Panc1 (cell line): ENCODE data around the gene GYPA. TPM values are rescaled to one million over a fixed set of nuclear protein-coding genes. Genes with fewer than 3 reads are reported as not detected.

Experiments
- ATAC-seq: fragments of 200-7000 bp; cut with Tn5 transposase; 2 replicates; pipeline ENCODE4 v1.9.1; 2020; ENCODE audit warnings: mild to moderate bottlenecking, moderate library complexity
- BruUV-seq: library from RNA; stranded (reverse); fragments of 400-500 nt; replicated peaks from 2 replicates; lab custom pipeline; 2021; lab: Mats Ljungman, UMichigan
- CTCF ChIA-PET: fragments of 300-600 bp; sonication (Branson Sonifier 250); formaldehyde crosslinking; loops from one replicate; lab custom pipeline; 2022; ENCODE audit warnings: antibody characterized with exemption; lab: Charles Lee
- POLR2A ChIA-PET: fragments of 300-600 bp; sonication (Branson Sonifier 250); formaldehyde crosslinking; loops from one replicate; lab custom pipeline; 2022; ENCODE audit warnings: antibody characterized with exemption; lab: Charles Lee
- DNase-seq: peaks from one replicate; pipeline ENCODE4 v3.0.0-alpha.2; 2010; ENCODE audit warnings: low read depth, low spot score
- H3K27ac ChIP-seq: 2 replicates; pipeline ENCODE4 v1.5.1; 2011; ENCODE audit warnings: mild to moderate bottlenecking, low read length, inconsistent platforms
- H3K27me3 ChIP-seq: fragments of 200-500 bp; sonication (Bioruptor generic); 2 replicates; pipeline ENCODE4 v1.6.0; 2014; ENCODE audit warnings: low read length, inconsistent platforms; ENCODE audit not compliant: control insufficient read depth, insufficient read depth
- H3K36me3 ChIP-seq: fragments of 200-500 bp; sonication (Bioruptor generic); 2 replicates; pipeline ENCODE4 v1.5.1; 2014; ENCODE audit warnings: inconsistent platforms, mild to moderate bottlenecking, low read length, moderate library complexity; ENCODE audit not compliant: control insufficient read depth, insufficient read depth
- H3K4me1 ChIP-seq: 2 replicates; pipeline ENCODE4 v1.5.1; 2011; ENCODE audit warnings: inconsistent platforms, mild to moderate bottlenecking, low read length, moderate library complexity; ENCODE audit not compliant: control insufficient read depth, insufficient read depth
- H3K4me3 ChIP-seq, 2 experiments: 2 replicates each; pipeline ENCODE4 v1.5.1; 2011 to 2012; ENCODE audit warnings: low read depth in 2 of 2, low read length in 2 of 2, mild to moderate bottlenecking in 2 of 2, inconsistent platforms in 1 of 2, moderate library complexity in 1 of 2
- H3K9me3 ChIP-seq: fragments of 200-500 bp; sonication (Bioruptor generic); 2 replicates; pipeline ENCODE4 v1.5.1; 2014; ENCODE audit warnings: low read depth, mild to moderate bottlenecking, inconsistent platforms, low read length, moderate library complexity; ENCODE audit not compliant: control insufficient read depth, insufficient read depth
- CTCF ChIP-seq: fragments of 450-650 bp; IDR thresholded peaks from 2 replicates; pipeline ENCODE4 v1.5.1; 2017; ENCODE audit warnings: mild to moderate bottlenecking
- POLR2AphosphoS5 ChIP-seq: IDR thresholded peaks from 2 replicates; pipeline ENCODE4 v1.6.1; 2012; ENCODE audit warnings: mild to moderate bottlenecking, low read depth, low read length, moderate library complexity
- REST ChIP-seq, 2 experiments: IDR thresholded peaks; 2 replicates each; pipeline ENCODE4 v1.6.1; 2011 to 2012; ENCODE audit warnings: low read depth in 2 of 2, control low read depth in 1 of 2, low read length in 1 of 2, mild to moderate bottlenecking in 1 of 2, moderate library complexity in 1 of 2; ENCODE audit not compliant: insufficient read depth in 1 of 2
- SIN3A ChIP-seq: IDR thresholded peaks from 2 replicates; pipeline ENCODE4 v1.6.1; 2012; ENCODE audit warnings: low read depth, mild to moderate bottlenecking, low read length, moderate library complexity, borderline replicate concordance; ENCODE audit not compliant: insufficient read depth
- TCF7L2 ChIP-seq: IDR thresholded peaks from 2 replicates; pipeline ENCODE4 v1.6.1; 2011; ENCODE audit warnings: mild to moderate bottlenecking, low read depth, low read length, inconsistent platforms
- in situ Hi-C: cut with HindIII; loops from 2 replicates; pipeline ENCODE4 v1.10.0; 2016; ENCODE audit warnings: low sequenced_read_pairs, low pct_unique_long_range_greater_than_20kb
- intact Hi-C: fragments of 100-400 bp; cut with micrococcal nuclease; formaldehyde crosslinking; loops from one replicate; pipeline ENCODE4 v1.10.0; 2022; ENCODE audit not compliant: unreplicated experiment
- total RNA-seq: library from RNA; stranded (reverse); gene quantifications from one replicate; pipeline ENCODE4 v1.2.1, GENCODE V29; 2021; ENCODE audit not compliant: unreplicated experiment

The GYPA gene
- total RNA-seq, 1 experiment from 2014 or later: not detected

GRCh38 chr4:144181391-144181790 lies 40.9 kb upstream of the GYPA start:
- intact Hi-C loops (no loop called here), in situ Hi-C loops (no loop called here)
- POLR2A ChIA-PET: no interaction called here
- no peak overlapping the region for H3K4me3 ChIP-seq
- no peaks in the 10 kb centered on the region for H3K36me3 ChIP-seq
- H3K27me3 ChIP-seq: no peaks in the 10 kb centered on the region
- BruUV-seq: no TSS peak
- TF ChIP-seq REST (IDR thresholded peaks at IDR 0.05; ENCODE audit: insufficient read depth in 1 of 2, low read depth in 2 of 2, low read length in 1 of 2): no peak
- TF ChIP-seq SIN3A: no peak
- TF ChIP-seq TCF7L2: no peak
- no peak for TF ChIP-seq CTCF
- TF ChIP-seq POLR2AphosphoS5: no peak
- ATAC-seq (no peak), DNase-seq (no peak)
- CTCF ChIA-PET: no interaction called here
- H3K27ac ChIP-seq: no peak overlapping the region
- H3K4me1 ChIP-seq: no peaks in the 10 kb centered on the region
- H3K9me3 ChIP-seq: no peaks in the 10 kb centered on the region

GRCh38 chr4:144179152-144179739 lies 38.7 kb upstream of the GYPA start:
- Histone ChIP-seq H3K36me3 (no peaks in the 10 kb centered on the region), H3K27me3 (no peaks in the 10 kb centered on the region), H3K27ac (no peak overlapping the region), H3K4me1 (no peaks in the 10 kb centered on the region), H3K9me3 (no peaks in the 10 kb centered on the region), H3K4me3 (no peak overlapping the region)
- DNase-seq: no peak
- no peak for ATAC-seq
- intact Hi-C loops (loop anchor here (10.0 kb wide), 1 partner anchor 606 kb away; no protein-coding TSS in a partner anchor), in situ Hi-C loops (no loop called here)
- TF ChIP-seq SIN3A: no peak
- TF ChIP-seq TCF7L2: no peak
- TF ChIP-seq REST (IDR thresholded peaks at IDR 0.05; ENCODE audit: insufficient read depth in 1 of 2, low read depth in 2 of 2, low read length in 1 of 2): no peak
- no peak for TF ChIP-seq CTCF
- no peak for TF ChIP-seq POLR2AphosphoS5
- ChIA-PET POLR2A (no interaction called here), CTCF (no interaction called here)
- BruUV-seq: no TSS peak
